Nephron progenitor cell (in vitro differentiated cells): Measurements from ENCODE around the gene EIF4EBP3.

Experiments used
- DNase-seq: peaks from one replicate; pipeline ENCODE4 v3.0.0; 2021
- H3K27ac Mint-ChIP-seq: 2 replicates; pipeline ENCODE4 v1.8.0; 2021; ENCODE audit warnings: mild to moderate bottlenecking, moderate library complexity, mixed read lengths
- H3K27me3 Mint-ChIP-seq: 2 replicates; pipeline ENCODE4 v1.8.0; 2021; ENCODE audit warnings: mild to moderate bottlenecking, low read depth, mixed read lengths; ENCODE audit not compliant: poor library complexity
- H3K36me3 Mint-ChIP-seq: 2 replicates; pipeline ENCODE4 v1.8.0; 2021; ENCODE audit warnings: low read depth, mixed read lengths
- H3K4me1 Mint-ChIP-seq: 2 replicates; pipeline ENCODE4 v1.8.0; 2021; ENCODE audit warnings: mixed read lengths
- H3K4me3 Mint-ChIP-seq: 2 replicates; pipeline ENCODE4 v1.8.0; 2021; ENCODE audit warnings: mild to moderate bottlenecking, moderate library complexity, mixed read lengths
- H3K9me3 Mint-ChIP-seq: 2 replicates; pipeline ENCODE4 v1.8.0; 2021; ENCODE audit warnings: mild to moderate bottlenecking, moderate library complexity, mixed read lengths
- TF ChIP-seq, protein P1 (sequence below): fragments of 200-600 bp; sonication (generic); IDR thresholded peaks from 2 replicates; pipeline ENCODE4 v1.5.0; 2021; ENCODE audit warnings: antibody characterized with exemption

The EIF4EBP3 gene

GRCh38 chr5:140553657-140554056, 6.2 kb downstream of the EIF4EBP3 start:
- no peaks in the 10 kb centered on the region for H3K27me3 Mint-ChIP-seq
- H3K4me1 Mint-ChIP-seq, result peaks cover 41% of the 10 kb centered on the region
- TF ChIP-seq, protein P1, sequence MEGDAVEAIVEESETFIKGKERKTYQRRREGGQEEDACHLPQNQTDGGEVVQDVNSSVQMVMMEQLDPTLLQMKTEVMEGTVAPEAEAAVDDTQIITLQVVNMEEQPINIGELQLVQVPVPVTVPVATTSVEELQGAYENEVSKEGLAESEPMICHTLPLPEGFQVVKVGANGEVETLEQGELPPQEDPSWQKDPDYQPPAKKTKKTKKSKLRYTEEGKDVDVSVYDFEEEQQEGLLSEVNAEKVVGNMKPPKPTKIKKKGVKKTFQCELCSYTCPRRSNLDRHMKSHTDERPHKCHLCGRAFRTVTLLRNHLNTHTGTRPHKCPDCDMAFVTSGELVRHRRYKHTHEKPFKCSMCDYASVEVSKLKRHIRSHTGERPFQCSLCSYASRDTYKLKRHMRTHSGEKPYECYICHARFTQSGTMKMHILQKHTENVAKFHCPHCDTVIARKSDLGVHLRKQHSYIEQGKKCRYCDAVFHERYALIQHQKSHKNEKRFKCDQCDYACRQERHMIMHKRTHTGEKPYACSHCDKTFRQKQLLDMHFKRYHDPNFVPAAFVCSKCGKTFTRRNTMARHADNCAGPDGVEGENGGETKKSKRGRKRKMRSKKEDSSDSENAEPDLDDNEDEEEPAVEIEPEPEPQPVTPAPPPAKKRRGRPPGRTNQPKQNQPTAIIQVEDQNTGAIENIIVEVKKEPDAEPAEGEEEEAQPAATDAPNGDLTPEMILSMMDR, result no peak
- H3K4me3 Mint-ChIP-seq, result no peak overlapping the region
- peaks cover 48% of the 10 kb centered on the region for H3K36me3 Mint-ChIP-seq
- no peak for DNase-seq
- no peaks in the 10 kb centered on the region for H3K9me3 Mint-ChIP-seq
- H3K27ac Mint-ChIP-seq, result peak overlapping the region; percentile 34

DNA sequence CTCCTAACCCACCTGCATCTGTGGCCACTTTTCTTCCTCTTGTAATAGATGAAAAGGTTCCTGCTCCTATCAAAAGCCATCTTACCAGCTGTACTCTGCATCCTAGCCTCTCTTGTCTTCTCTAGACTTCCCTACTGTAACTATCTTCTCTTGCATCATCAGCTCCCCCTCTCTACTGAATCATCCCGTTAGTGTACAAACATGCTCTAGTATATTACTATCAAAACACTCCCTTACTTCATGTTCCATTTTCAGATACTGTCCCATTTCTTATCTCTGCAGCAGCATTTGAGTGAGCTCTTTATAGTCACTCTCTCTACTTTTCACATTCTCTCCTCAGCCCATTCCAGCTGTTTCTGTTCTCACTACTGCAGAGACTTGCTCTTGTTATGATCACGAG, 7.0 kb downstream of the EIF4EBP3 start:
- Mint-ChIP-seq H3K4me1 (peaks cover 35% of the 10 kb centered on the region), H3K27me3 (no peaks in the 10 kb centered on the region), H3K4me3 (no peak overlapping the region), H3K36me3 (peaks cover 41% of the 10 kb centered on the region), H3K27ac (no peak overlapping the region), H3K9me3 (no peaks in the 10 kb centered on the region)
- TF ChIP-seq, protein P1, result no peak
- no peak for DNase-seq

DNA sequence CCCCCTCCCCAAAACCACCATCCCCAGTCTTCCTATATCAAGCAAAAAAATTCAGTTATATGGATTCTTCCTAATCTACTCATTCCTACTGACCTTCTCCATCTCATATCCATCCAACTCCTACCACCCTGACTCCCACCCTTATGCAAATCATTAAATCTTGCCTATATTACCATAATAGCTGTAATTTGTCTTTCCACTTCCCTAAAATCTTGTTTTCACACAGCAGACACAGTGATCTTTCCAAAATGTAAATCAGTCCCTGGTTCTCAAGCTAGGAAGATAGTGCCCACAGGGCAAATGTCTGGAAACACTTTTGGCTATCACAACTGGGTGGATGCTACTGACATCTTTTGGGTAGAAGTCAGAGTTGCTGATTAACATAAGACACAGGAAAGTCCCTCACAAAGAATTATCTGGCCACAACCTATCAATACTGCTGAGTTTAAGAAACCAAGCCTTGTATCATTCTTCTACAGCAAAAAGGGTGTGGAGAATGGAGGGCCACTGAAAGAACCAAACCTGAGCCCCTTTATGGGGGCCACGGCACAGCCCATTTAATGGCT, 8.4 kb downstream of the EIF4EBP3 start:
- H3K36me3 Mint-ChIP-seq, result peaks cover 28% of the 10 kb centered on the region
- no peak for DNase-seq
- no peak overlapping the region for H3K27ac Mint-ChIP-seq
- peak overlapping the region; percentile 93 for H3K4me3 Mint-ChIP-seq
- H3K4me1 Mint-ChIP-seq, result peaks cover 35% of the 10 kb centered on the region
- no peaks in the 10 kb centered on the region for H3K9me3 Mint-ChIP-seq
- TF ChIP-seq, protein P1, result no peak
- no peaks in the 10 kb centered on the region for H3K27me3 Mint-ChIP-seq

- Mint-ChIP-seq H3K4me1 (peaks cover 35% of the 10 kb centered on the region), H3K27me3 (no peaks in the 10 kb centered on the region), H3K36me3 (peaks cover 24% of the 10 kb centered on the region), H3K9me3 (no peaks in the 10 kb centered on the region), H3K4me3 (peak overlapping the region; percentile 93), H3K27ac (peak overlapping the region; percentile 3)
- DNase-seq, result no peak
- TF ChIP-seq, protein P1, result no peak
Observed at GRCh38 chr5:140556438-140556837, 9.0 kb downstream of the EIF4EBP3 start.

DNA sequence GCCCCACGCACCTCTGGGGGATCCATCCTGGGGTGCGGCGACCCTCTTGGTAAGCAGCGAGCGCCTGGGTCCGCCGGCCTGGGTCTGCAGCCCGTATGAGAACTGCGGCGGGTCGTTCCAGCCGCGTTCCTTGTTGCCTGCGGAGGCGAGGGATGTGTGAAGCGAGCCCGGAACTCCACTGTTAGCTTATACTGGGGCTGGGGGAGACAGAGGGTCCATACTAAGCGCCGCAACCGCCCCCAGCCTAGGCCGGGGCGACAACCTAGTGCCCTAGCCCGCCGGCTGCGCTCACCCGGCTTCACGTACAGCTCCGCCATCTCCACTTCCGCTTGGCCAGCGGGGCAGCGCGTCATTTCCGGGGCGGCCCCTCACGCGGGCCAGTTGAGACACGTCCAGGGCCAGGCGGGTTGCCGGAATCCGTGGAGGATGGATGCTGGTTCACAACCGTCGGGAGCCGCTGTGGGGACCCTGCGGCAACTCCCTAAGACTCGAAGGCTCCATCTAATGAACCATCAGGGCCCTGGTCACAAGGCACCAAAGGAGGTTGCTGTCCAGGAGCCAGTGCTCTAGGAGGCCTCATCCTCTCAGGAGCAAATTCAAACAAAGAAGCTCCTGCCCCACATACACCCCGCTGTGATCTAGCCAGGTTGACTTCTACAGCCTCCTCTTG, 9.8 kb downstream of the EIF4EBP3 start, which contains the start of gene SRA1:
Gene SRA1, minus strand, starts transcription at position 338 of the 670 bp plus-strand sequence. Its CDS starts 21 bp downstream, at position 317.
- peak within 1 kb of the TSS; percentile 93 for H3K4me3 Mint-ChIP-seq
- peaks cover 35% of the 10 kb centered on the region for H3K4me1 Mint-ChIP-seq
- peaks cover 21% of the 10 kb centered on the region for H3K36me3 Mint-ChIP-seq
- H3K27ac Mint-ChIP-seq, result peak within 1 kb of the TSS; percentile 91
- TF ChIP-seq, protein P1, result no peak
- H3K9me3 Mint-ChIP-seq, result no peaks in the 10 kb centered on the region
- H3K27me3 Mint-ChIP-seq, result no peaks in the 10 kb centered on the region
- DNase-seq, result peak; percentile 93

- DNase-seq, result no peak
- Mint-ChIP-seq H3K36me3 (peaks cover 18% of the 10 kb centered on the region), H3K27ac (peak overlapping the region; percentile 91), H3K4me1 (peaks cover 39% of the 10 kb centered on the region), H3K9me3 (no peaks in the 10 kb centered on the region), H3K27me3 (no peaks in the 10 kb centered on the region), H3K4me3 (peak overlapping the region; percentile 93)
- TF ChIP-seq, protein P1, result no peak
Observed at GRCh38 chr5:140557965-140558364, 10.5 kb downstream of the EIF4EBP3 start.
